Colonic mucosa (tissue), 4 donors: ENCODE data around the gene EYA3. TPM values are rescaled to one million over a fixed set of nuclear protein-coding genes. Genes with fewer than 3 reads are reported as not detected.

Experiments used
- DNase-seq: peaks from one replicate; pipeline ENCODE4 v3.0.0-alpha.2; 2020
- H3K27ac ChIP-seq: fragments of 200-600 bp; one replicate; pipeline ENCODE4 v1.8.0; 2021
- H3K27me3 ChIP-seq: fragments of 200-600 bp; one replicate; pipeline ENCODE4 v1.8.0; 2021
- H3K36me3 ChIP-seq: fragments of 200-600 bp; one replicate; pipeline ENCODE4 v1.8.0; 2021
- H3K4me1 ChIP-seq: fragments of 200-600 bp; one replicate; pipeline ENCODE4 v1.8.0; 2021; ENCODE audit warnings: mild to moderate bottlenecking
- H3K4me3 ChIP-seq: fragments of 200-600 bp; one replicate; pipeline ENCODE4 v1.8.0; 2021
- H3K9ac ChIP-seq, 2 donors: one replicate each; pipeline ENCODE4 v1.7.0; 2013; ENCODE audit warnings: control low read depth in 2 of 2, low read depth in 2 of 2, low read length in 2 of 2
- H3K9me3 ChIP-seq: fragments of 200-600 bp; one replicate; pipeline ENCODE4 v1.8.0; 2021
- intact Hi-C: fragments of 100-400 bp; cut with DNase I; formaldehyde crosslinking; loops from one replicate; pipeline ENCODE4 v1.14.1; 2022
- total RNA-seq, 2 donors: library from RNA; stranded (reverse); fragmentation: NEBNext Ultra II Directional in 1 of 2; extraction: Animal tissue kit (Norgen Biotek cat#: 25700) in 1 of 2; gene quantifications; one replicate each; pipeline ENCODE4 v1.2.1, GENCODE V29; 2021
- TF ChIP-seq, protein P1 (sequence below): fragments of 200-600 bp; IDR thresholded peaks from one replicate; pipeline ENCODE4 v1.8.0; 2022; ENCODE audit warnings: antibody characterized with exemption, mild to moderate bottlenecking
- donor health status: healthy.
- donor health status: DM: no; HTN: no; CAD: no.
- donor health status: DM: no; HTN: no; CAD: no.

The EYA3 gene
- total RNA-seq, 2 donors from 2014 or later, result 21.8 to 27.6 TPM

DNA sequence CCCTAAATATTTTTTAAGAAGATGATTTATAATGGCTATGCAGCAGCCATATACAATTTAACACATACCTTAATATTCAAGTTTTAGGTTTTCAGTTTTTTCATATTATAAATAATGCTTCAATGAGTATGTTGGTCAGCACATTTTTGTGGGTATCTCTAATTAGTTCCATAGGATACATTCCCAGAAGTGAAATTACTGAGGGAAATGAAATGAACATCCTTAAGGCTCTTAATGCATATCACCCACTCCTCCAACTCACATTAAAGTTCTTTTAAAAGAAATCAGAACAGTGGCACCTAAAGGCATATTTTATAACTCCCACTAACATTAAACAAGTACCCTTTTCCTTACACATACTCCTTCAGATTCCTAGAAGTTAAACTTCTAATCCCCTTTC lies 56.1 kb downstream of the EYA3 start:
- Histone ChIP-seq H3K36me3 (no peaks in the 10 kb centered on the region), H3K4me1 (no peaks in the 10 kb centered on the region), H3K9ac (no peak overlapping the region), H3K27me3 (no peaks in the 10 kb centered on the region), H3K9me3 (no peaks in the 10 kb centered on the region), H3K27ac (no peak overlapping the region), H3K4me3 (no peak overlapping the region)
- no peak for DNase-seq
- TF ChIP-seq, protein P1, sequence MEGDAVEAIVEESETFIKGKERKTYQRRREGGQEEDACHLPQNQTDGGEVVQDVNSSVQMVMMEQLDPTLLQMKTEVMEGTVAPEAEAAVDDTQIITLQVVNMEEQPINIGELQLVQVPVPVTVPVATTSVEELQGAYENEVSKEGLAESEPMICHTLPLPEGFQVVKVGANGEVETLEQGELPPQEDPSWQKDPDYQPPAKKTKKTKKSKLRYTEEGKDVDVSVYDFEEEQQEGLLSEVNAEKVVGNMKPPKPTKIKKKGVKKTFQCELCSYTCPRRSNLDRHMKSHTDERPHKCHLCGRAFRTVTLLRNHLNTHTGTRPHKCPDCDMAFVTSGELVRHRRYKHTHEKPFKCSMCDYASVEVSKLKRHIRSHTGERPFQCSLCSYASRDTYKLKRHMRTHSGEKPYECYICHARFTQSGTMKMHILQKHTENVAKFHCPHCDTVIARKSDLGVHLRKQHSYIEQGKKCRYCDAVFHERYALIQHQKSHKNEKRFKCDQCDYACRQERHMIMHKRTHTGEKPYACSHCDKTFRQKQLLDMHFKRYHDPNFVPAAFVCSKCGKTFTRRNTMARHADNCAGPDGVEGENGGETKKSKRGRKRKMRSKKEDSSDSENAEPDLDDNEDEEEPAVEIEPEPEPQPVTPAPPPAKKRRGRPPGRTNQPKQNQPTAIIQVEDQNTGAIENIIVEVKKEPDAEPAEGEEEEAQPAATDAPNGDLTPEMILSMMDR, result no peak
- intact Hi-C loops, result no loop called here

DNA sequence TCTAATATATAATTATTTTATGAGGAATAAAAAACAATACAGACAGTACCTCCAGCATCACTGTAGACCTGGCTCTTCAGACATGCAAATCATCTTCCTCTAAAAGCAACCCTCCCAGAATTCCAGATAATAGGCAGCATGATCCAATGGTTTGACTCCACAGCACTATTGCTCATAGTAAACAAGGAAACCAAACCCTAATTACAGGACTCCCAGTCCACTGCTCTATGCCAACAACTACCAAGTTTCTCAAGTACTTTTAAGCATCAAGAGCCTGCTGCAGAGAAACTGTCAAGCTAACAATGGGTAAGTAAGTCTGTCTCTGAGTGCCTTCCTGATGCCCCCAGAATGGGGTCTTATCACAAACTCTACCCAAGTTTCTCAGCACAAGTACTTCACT lies 57.2 kb downstream of the EYA3 start:
- no peak for DNase-seq
- Histone ChIP-seq H3K27ac (no peak overlapping the region), H3K4me1 (no peaks in the 10 kb centered on the region), H3K9ac (no peak overlapping the region), H3K27me3 (no peaks in the 10 kb centered on the region), H3K9me3 (no peaks in the 10 kb centered on the region), H3K4me3 (no peak overlapping the region), H3K36me3 (no peaks in the 10 kb centered on the region)
- intact Hi-C loops, result no loop called here
- TF ChIP-seq, protein P1, result no peak

DNA sequence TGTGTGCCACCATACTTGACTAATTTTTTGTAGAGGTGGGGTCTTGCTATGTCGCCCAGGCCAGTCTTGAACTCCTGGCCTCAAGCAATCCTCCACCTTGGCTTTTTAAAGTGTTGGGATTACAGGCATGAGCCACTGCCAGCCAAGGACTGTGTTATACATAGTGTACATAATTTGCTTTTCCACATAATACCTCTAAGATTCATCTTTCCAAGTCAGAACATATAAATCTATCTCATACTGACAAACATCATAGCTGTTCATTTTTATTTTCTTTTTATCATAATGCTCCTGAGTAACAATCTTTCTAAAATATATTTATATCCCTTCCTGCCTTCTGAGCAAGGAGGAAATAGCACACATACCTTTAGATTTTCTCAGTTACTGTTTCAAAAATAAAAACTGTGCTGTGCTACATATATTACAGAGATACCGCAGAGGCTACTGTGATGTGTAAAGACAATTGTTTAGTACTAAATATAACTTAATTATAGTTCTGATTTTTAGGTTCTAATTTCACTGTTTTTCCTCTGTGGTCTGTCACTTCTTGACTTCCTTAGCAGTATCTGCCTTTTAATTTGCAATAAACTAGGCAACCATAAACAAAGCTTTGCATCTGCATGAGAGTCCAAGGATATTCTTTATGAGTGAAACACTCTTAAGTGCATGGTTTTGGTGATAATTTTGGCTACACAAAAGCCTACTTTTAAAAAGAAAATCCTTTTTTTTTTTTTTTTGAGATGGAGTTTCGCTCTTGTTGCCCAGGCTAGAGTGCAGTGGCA lies 59.3 kb downstream of the EYA3 start:
- TF ChIP-seq, protein P1, result no peak
- Histone ChIP-seq H3K4me3 (no peak overlapping the region), H3K9ac (no peak overlapping the region), H3K36me3 (no peaks in the 10 kb centered on the region), H3K4me1 (no peaks in the 10 kb centered on the region), H3K27ac (no peak overlapping the region), H3K9me3 (no peaks in the 10 kb centered on the region), H3K27me3 (no peaks in the 10 kb centered on the region)
- DNase-seq, result no peak
- intact Hi-C loops, result no loop called here

DNA sequence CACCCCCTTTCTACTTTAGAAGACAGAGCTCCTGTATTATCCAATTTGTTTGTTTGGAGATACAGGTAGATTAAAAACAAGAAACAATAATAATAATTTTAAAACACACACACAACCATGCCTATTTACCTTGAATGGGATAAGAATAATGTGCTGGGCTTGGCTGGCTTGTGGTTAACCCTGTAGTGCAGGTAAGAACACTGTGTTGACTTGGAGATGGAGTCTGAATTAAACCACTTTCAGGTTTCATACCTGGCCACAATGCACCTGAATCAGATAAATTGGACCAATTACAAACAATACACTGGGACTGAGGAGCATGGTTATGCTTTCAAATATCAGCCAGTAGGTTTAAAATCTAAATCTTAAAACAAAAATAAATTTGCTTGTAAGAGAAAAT lies 60.8 kb downstream of the EYA3 start:
- no peaks in the 10 kb centered on the region for H3K36me3 ChIP-seq
- H3K27ac ChIP-seq, result no peak overlapping the region
- H3K4me1 ChIP-seq, result no peaks in the 10 kb centered on the region
- DNase-seq, result no peak
- no peak overlapping the region for H3K4me3 ChIP-seq
- H3K9ac ChIP-seq, result no peak overlapping the region
- no peaks in the 10 kb centered on the region for H3K9me3 ChIP-seq
- intact Hi-C loops, result no loop called here
- no peaks in the 10 kb centered on the region for H3K27me3 ChIP-seq
- TF ChIP-seq, protein P1, result no peak

DNA sequence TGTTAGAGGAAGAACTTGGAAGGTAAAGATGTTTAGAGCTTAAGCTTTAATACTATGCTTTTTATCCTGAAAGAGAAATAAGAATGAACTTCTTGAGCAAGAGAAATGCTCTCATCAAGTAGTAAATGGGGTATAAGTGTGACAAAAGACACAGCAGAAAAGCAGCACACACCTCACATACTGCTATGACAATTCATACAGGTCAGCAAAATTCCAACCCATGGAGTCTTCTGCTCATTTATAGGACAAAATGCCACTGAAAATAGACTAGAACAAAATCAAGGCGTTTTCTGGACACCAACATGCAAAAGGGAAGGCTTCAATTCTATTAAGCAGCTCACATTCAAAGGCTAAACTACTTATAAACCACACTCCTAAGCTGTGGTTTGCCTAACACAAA lies 61.2 kb downstream of the EYA3 start:
- H3K27ac ChIP-seq, result no peak overlapping the region
- H3K9me3 ChIP-seq, result no peaks in the 10 kb centered on the region
- intact Hi-C loops, result no loop called here
- TF ChIP-seq, protein P1, result no peak
- no peak for DNase-seq
- H3K4me3 ChIP-seq, result no peak overlapping the region
- H3K9ac ChIP-seq, result no peak overlapping the region
- no peaks in the 10 kb centered on the region for H3K27me3 ChIP-seq
- H3K4me1 ChIP-seq, result no peaks in the 10 kb centered on the region
- no peaks in the 10 kb centered on the region for H3K36me3 ChIP-seq
